GM18511 (cell line): ENCODE results near the gene KCNIP3.
"Not testable (repeated sequence)": the region's sequence is repeated elsewhere in the genome, so short reads cannot be mapped to it uniquely, and the experiment has no call there.

Experiments used
- ATAC-seq: cut with Tn5 transposase; IDR thresholded peaks from one replicate; pipeline ENCODE4 v1.9.1; 2021; ENCODE audit warnings: mild to moderate bottlenecking, moderate library complexity; ENCODE audit not compliant: unreplicated experiment

KCNIP3 gene

DNA sequence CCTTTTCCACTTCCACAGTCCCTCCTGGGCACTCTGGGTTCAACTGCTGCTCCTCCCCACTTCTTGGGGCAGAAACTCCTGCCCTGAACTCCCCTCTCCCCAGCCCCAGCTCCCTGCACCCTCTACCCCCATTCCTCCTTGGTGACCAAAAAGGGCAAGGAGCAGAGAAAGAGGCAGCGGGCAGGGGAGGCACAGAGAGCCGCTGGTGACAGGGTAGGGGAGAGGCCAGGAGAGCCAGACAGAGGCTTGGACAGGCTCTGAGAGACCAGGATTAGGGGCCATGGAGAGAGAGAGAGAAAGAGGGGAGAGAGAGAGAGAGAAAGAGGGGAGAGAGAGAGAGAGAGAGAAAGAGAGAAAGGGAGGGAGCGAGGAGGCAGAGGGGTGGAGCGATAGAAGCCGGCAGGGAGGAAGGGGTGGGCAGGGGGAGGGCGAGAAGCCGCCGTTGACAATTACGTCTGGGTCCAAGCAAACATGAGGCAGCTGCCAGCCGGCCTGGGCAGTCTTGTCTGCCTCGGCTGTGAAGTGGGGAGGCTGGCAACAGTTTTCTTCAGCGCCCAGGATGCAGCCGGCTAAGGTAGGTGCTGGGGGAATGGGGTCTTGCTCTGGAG lies at the start of gene KCNIP3:
KCNIP3 (plus strand) TSS at position 468 of the 608 bp plus-strand sequence; CDS start at position 560, 92 bp downstream.
- ATAC-seq: no peak

DNA sequence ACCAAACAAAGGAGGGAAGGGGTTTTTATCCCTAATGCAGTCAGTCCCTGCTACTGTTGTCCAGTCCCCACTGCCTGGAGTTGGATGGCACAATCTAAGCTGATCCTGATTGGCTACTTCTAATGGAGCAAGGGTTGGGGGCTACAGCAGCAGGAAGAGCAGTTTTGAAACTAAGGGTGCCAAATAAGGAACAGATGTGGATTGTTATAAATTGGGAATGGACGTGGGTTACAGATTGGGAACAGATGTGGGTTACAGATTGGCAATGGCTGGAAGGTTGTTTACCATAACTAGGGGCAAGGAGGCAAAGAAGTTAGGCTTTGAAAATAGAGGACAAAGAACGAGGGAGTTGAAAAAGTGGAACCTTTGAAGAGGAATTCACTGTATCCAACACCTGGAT lies 38.9 kb upstream of the KCNIP3 start:
- no peak for ATAC-seq

DNA sequence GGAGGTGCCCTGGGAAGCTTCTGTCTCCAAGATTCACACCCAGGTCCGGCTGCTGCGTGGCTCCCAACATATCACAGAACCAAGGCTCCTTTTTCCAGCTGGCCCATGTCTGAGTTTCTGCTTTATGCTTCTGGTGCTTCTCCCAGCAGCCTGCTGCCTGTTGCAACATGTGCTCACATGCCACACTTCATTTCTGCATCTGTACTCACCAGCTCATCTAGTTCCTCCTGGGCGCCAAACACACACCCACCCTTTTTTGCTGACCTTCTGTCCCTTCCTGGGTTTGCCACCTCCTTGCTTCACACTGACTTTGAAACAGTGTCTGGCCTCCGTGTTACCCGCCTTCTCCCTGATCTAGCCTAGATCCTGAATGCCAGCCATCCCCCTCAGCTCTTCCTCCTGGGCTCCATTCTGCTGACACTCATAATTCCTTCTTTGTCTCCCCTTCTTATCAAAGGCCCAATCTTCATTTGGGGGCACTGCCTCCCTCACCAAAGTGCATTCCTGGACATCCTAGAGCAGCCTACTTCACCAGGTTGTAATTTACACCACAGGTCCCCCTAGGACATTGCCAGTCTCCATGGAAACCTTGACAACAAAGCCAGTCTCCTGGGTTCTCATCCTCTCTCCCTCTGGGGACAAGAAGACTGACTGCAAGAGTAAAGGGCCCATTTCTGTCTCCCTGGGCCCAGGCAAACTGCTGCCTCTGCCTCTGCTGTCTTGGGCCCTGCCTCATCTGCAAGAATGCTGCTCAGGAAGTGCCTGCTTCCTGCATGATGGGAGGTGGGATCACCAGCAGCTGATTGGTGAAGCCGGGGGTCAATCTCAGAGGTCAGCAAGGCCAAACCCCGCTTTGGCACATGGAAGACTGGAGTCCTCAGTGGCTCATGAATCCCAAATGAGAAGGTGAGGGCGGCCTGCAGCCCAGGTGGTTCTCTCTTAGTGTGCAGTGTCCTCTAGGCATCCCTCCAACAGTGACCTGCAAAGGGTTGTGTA lies 36.8 kb upstream of the KCNIP3 start:
- no peak for ATAC-seq

DNA sequence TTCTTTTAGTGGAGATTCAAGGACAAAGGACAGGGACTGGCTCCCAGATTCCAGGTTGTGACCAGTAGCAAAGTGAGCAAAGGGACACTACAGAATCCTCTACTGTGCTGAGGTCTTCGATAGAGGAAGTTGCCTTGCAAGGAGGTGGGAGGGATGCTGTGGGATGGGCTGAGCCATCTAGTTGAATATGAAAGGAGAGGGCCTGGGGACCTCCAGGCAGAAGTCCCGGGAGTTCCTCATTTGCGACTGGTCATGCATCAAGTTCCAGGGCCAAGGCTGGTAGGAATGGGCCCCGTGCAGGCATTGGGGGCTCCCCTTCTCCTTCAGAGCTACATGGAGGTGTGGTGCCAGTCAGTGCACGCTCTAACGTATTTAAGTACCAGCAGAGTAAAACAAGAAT lies 35.5 kb upstream of the KCNIP3 start:
- ATAC-seq: no peak

DNA sequence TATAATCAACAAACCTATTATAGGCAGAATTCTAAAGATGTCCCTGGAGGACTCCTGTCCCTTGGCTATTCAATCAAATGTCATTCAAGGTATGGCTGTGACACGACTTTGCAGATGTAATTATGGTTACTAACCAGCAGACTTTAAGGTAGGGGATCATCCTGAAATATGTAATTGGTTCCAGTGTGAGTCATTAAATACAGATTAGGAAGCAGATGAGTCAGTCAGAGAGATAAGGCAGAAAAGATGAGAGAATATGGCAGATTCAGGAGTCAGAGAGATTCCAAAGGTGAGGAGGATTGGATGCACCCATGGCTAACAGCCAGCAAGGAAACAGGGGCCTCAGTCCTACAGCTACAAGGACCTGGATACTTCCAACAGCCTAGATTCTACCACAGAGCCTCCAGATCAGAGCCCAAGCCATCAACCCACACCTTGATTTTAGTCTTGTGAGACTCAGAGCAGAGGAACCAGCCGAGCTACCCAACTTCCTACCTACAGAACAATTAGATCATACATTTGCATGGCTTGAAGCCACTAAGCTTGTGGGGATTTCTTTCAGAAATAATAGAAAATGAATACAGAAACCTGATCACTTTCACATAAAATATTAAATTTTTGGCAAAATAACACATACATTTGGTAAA lies 34.1 kb upstream of the KCNIP3 start:
- ATAC-seq: no peak

DNA sequence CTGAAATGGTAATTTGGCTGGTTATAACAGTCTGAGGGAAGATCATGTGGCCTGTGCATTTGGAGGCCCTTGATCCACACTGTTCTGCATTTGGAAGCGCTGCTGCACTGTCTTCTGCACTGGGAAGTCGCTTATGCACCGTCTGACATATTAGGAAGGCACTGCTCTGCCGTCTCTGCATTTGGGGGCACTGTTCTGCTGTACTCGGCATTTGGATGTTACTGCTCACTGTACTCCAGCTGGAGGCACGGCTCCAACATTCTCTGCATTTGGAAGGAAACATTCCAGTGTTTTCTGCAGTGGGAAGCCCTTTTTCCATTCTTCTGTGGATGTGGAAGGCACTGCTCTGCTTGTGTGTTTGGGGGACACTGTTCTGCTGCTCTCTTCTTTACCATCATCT lies 32.5 kb upstream of the KCNIP3 start:
- ATAC-seq: no peak

DNA sequence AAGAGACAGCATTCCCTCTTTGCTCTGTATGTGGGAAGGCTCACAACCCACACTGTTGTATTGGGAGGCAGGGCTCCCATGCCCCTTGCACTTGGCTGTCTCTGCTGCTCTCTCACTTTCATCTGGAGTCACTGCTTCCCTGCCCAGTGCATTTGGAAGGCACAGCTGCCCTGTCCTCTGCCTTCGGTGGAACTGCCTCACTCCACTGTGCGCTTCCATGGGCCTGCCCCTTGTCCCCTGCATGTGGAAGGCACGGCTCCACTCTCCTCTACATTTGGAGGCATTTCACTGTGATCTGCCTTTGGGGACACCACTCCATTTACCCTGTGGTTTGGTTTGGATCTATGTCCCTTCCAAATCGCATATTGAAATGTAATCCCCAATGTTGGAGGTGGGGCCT lies 32.0 kb upstream of the KCNIP3 start:
- ATAC-seq: no peak

DNA sequence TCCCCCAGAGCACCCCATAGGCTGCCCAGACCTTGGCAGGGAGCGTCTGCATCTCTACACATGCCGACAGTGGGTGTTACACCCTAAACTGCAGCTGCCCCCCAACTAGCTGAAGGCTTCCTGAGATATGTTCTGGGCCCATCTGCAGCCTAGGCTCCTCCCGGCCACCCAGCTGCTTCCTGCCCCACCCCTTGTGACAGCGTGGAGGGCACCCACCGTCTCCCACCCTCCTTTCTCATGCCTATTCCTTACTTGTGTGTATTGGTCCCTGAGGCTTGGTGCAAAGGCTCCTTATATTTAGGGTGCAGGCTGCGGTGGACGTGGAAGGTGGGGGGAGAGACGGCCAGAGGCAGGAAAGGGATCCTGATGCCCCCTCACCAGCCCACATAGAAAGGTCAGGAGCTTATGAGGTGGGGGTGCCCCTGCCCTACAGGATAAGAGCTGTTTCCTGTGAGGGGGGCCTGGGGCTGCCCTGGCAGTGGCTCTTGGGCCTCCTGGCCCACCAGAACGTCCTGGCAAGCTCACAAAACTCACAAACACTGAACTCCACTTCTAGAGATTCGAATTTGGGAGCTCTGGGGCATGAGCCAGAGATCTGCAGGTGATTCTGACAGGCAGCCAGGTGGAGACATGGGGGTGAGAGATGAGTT lies 30.2 kb upstream of the KCNIP3 start:
- no peak for ATAC-seq

DNA sequence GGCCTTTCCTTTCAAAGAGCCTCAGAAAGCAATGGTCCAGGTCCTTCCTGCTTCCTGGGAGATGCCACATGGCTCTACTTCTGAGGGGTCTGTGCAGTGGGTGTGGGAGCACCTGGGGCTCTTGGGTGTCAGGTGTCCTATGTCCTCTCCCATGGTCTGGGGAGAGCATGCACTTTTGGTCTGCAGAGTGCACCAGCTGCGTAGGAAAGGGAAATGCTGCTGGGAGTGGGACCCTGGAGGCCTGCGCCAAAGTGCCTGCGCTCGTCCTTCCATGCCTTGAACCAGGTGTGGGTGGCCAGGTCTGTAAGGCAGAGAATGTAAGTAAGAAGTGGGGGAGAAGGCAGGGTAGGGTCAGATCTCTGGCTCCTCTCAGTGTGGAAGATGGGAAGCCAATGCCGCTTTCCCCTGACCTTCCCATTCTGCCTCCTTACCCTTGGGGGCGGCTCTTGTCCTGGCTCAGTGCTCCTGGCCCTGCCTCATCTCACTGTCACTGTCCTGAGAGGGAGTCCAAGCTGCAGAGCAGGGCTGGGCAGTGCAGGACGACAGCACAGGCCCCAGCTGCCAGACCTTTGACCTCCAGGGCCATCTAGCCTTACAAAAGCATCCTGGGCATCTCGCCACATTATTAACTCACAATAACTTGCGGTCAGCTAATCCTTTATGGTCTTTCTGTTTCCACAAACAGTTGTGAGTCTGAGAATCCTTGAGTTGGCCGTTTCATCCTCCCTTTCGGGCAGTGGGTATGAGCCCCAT lies 29.5 kb upstream of the KCNIP3 start:
- ATAC-seq: no peak

DNA sequence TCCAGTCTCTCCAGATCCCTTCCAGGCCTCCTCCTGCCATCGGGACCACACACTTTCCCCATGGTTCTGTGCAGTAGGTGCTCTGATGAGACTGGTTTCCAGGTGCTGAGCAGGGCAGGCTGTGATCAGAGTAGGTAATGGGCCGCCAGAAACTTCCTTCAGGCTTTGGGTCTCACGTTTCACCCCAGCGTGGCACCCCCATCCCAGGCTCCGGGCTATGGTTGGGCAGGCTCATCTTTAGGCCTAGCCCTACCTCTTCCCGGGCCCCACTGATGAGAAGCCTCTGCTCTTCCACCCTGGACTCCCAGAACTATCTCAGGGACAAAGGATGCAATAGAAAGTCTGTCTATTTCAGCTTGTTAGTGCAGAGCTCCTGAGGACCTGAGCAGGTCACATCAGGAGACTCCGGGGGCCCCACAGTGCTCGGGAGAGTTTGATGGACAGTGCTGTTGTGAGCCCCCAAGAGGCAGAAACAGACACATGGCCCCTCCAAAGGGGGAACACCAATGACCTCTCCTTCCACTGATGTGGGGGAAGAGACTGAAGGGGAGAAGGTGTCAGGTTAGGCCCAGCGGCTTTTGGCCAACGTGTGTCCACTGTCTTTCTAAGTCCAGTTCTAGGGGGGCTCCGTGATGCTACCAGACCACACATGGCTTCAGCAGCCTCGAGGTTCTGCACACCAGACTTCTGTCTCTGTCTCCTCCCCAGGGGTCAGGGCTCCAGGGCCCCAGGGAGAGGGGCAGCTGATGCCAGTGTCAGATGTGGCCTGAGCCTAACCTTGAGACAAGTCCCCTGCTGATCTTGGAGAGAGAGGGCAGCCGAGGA lies 28.7 kb upstream of the KCNIP3 start:
- no peak for ATAC-seq

DNA sequence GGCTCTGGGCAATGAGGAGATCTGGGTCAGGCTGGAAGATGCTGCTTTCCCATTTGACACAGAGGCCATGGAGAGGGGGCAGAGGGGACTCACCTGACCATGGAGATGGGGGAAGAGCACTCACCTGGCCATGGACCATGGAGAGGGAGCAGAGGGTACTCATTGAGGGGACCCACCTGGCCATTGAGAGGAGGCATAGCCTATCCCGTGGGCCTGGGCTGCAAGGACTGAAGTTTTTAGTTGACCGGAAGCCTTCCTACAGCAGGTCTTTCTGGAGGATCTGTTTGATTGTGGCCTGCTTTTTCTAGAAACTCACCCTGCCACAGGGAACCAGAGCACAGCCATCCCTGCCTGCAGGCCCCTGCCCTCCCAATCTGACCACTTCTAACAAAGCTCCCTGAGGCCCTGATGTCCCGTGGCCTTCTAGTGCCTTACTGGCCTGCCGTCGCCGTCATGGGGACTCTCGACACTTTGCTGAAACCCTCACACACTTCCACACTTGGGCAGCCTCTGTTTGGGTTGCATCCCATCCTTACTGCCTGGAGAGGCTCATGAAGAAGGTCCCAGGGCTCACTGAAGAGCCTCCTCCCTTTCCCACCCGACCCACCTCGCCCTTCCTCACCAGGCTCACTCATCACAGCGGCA lies 28.0 kb upstream of the KCNIP3 start:
- ATAC-seq: no peak

DNA sequence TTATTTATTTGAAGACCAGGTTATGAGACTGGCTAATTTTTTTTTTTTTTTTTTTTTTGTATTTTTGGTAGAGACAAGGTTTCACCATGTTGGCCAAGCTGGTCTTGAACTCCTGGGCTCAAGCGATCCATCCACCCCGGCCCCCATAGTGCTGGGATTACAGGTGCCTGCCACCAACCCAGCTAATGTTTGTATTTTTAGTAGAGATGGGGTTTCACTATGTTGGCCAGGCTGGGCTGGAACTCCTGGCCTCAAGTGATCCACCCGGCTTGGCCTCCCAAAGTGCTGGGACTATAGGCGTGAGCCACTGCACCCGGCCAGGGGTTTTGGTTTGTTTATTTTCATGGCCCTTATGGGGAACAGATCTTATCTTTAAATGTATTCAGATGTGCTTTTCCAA lies 27.4 kb upstream of the KCNIP3 start:
- not testable (repeated sequence) for ATAC-seq

DNA sequence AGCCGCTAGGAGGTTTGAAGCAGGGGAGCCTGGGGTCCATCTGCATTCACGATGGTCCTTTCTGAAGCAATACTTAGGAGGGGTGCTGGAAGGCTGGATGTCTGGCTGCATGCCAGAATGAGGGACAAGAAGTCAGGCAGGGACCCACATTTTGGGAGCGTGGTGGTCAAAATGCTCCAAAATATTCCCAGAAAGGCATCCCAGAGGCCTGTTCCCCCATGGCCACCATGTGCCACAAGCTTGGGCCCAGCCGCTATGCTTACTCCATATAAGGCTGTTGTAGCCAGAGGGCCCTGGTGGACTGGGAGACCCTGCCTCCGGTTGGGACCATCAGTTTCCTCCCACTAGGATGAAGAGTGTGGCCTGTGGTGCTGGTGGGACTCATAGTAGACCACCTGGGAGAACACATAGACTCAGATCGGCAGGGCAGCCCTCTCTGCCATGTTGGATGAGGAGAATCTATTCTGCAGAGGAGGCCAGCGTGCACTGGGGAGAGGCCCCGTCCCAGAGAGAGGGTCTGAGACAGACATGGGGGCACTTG lies 26.5 kb upstream of the KCNIP3 start:
- ATAC-seq: no peak

DNA sequence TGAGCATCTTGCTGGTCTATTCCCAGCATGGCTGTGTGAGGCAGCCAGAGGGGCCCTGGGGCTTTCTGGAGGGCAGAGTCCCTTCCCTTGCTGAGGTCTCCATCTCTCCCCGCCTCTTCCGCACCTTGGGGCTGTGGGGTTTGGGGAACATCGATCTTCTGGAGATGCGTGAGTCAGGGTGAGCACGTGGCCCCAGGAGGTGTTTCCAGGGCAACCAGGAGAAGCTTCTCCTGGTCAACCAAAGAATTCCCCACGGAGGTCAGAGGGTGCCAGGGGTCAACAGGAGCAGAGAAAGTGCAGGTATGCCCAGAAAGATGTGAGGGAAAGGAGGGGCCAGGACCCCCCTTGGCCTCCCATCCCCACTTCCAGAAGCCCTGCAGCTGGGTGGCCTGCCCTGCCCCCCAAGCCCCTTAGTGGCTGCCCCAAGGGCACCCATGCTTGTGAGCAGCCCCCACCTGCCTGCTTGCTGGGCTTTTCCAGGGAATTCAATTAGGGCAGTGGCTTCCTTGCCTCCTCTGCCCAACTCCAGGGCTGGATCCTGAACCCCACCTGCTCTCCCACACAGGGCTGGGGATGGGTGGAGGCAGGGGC lies 25.7 kb upstream of the KCNIP3 start:
- ATAC-seq: no peak

DNA sequence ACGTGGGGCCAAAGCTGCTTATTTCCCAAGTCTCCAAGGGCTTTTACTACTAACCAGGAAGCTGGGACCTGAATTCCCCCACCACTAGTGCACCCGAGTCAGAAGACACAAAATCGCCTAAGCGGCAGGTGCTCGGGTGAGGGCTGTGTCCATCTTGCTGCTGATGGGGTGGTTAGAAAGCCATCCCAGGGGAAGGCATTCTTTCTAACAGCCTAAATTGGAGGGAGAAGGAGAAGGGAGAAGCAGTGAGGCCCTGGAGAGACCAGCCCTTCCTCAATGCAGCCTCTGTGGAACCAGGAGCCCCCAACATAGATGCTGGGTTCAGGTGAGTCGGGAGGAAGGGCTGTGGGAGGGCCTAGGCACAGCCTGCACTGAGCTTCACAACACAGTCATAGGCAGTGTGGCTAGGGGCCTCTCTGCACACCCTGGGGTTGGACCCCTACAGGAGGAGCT lies 24.8 kb upstream of the KCNIP3 start:
- ATAC-seq: no peak

DNA sequence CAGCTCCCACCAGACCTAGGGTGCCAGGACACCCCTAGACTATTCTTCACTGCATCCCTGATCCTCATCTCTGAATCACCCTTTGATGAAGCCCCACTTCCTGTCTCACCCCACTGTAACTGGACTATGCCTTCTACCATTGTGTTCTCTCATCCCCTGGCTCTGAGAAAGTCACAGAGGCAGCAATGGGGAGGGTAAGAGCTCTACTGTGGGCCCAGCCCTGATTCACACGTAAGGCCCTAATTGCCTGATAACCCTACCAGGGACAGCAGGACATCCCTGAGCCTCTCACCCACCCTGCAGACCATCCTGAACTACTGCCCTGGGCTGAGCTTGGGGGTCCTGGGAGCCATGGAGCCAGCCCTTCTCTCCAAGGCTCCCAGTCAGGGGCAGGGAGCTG lies 24.4 kb upstream of the KCNIP3 start:
- no peak for ATAC-seq

DNA sequence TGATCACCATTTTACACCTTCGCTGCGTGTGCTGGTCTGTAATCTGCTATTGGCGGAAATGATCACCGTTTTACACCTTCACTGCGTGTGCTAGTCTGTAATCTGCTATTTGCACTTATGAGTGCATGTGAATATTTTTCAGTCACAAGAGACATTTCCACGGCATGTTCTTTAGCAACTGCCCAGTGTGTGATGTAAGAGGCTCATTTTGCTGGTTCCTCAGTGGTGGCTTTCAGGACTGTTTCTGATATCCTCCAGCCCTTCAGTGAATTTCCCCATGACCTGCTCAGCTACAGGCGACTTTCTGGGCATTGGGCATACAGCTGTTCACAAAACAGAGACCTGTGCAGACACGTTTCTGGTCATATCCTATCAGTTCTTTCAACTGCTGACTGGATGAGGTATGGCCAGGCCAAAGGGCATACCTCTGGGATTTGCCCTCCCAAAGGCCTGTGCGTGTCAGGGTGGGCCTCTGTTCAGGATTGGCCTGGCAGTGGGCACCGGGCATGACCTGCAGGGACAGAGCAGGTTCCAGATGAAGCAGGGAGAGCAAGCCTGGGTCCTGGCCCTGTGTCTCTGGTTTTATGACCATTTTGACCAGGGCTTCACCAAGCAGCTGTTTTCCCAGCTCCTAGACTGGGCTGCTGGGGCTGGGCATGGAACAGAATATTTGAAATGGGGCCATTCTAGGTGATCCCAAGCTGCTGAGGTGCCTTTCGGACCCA lies 23.4 kb upstream of the KCNIP3 start:
- no peak for ATAC-seq
